NCI-H748 treated with DMSO at 0.1 percent for 48 hours (cell line): ENCODE measurements around the gene OR2L8.

Experiments used
- DNase-seq: peaks from one replicate; lab custom pipeline; 2025; lab: John Stamatoyannopoulos, UW

The OR2L8 gene

DNA sequence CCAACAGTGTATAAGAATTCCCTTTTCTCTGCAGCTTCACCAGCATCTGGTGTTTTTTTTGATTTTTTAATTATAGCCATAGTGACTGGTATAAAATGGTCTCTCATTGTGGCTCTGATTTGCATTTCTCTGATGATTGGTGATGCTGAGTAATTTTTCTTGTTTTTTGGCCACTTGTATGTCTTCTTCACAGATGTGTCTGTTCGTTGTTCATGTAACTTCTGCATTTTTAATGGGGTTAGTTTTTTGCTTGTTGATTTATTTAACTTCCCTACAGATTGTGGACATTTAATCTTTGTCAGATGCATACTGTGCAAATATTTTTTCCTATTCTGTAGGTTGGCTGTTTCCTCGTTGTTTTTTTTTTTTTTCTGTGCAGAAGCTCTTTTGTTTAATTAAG lies 44.3 kb downstream of the OR2L8 start:
- no peak for DNase-seq

DNA sequence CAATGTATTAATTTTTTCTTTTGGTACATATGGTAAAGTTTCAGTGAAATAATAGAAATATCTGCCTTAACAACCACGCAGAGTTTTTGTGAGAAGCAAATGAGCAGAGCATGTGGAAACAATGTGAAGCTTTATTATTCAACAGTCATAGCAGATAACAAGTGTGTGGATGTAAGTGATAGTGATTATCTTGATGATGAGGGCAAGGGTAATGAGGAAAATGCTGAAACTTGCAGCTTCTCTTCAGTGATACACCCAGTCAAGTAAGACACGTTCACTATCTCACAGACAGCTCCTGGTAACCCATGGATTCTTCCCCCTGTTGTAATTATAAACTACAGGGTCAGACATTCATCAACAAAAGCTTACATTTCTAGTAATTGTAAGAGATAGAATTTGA lies 50.2 kb downstream of the OR2L8 start:
- DNase-seq = no peak
